Lower lobe of right lung (tissue), 2 donors: ENCODE measurements around the gene SMPD3. TPM values are rescaled to one million over a fixed set of nuclear protein-coding genes. Genes with fewer than 3 reads are reported as not detected.

Experiments used
- ATAC-seq, 2 donors: fragments of 200-7000 bp; cut with Tn5 transposase; one replicate each; pipeline ENCODE4 v1.9.1; 2020 to 2022; ENCODE audit warnings: mild to moderate bottlenecking in 2 of 2, moderate library complexity in 2 of 2
- DNase-seq: peaks from one replicate; pipeline ENCODE4 v3.0.0-alpha.2; 2020
- H3K27ac ChIP-seq: fragments of 200-600 bp; one replicate; pipeline ENCODE4 v1.8.0; 2022
- H3K27me3 ChIP-seq: fragments of 200-600 bp; one replicate; pipeline ENCODE4 v1.8.0; 2022; ENCODE audit warnings: low read depth
- H3K36me3 ChIP-seq: fragments of 200-600 bp; one replicate; pipeline ENCODE4 v1.8.0; 2022; ENCODE audit warnings: mild to moderate bottlenecking
- H3K4me1 ChIP-seq: fragments of 200-600 bp; one replicate; pipeline ENCODE4 v1.8.0; 2022
- H3K4me3 ChIP-seq: fragments of 200-600 bp; one replicate; pipeline ENCODE4 v1.8.0; 2022; ENCODE audit warnings: mild to moderate bottlenecking
- H3K9me3 ChIP-seq: fragments of 200-600 bp; one replicate; pipeline ENCODE4 v1.8.0; 2022
- CTCF ChIP-seq: fragments of 200-600 bp; IDR thresholded peaks from one replicate; pipeline ENCODE4 v1.8.0; 2022; ENCODE audit warnings: antibody characterized with exemption, mild to moderate bottlenecking
- intact Hi-C: fragments of 100-400 bp; cut with DNase I; formaldehyde crosslinking; loops from one replicate; pipeline ENCODE4 v1.11.0; 2022
- total RNA-seq: library from RNA; stranded (reverse); fragmentation: NEBNext Ultra II Directional; extraction: Animal tissue kit (Norgen Biotek cat#: 25700); gene quantifications from one replicate; pipeline ENCODE4 v1.2.1, GENCODE V29; 2021
- donor health status: DM: no; HTN: yes; CAD: no; lungs with severe emphysema.

Gene SMPD3
- total RNA-seq, 1 donor from 2014 or later = 3.6 TPM

DNA sequence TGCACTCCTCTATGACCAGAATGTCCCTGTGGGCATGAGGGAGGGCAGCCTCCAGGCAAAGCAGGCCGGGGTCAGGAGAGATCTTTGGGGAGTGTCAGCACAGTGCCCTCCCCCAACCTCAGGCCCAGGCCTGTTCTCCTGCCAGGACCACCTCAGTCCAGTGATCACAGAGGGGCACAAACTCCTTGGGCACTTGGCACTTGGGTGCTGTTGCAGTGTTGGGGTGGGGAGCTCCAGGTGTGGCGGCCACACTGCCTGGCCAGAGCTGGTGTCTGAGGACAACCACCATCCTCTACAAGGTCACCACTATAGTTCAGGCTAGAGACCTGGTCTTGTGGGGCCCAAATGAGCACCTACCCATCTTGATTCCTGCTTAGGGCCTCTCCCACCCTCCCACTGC is 37.2 kb downstream of the SMPD3 start:
- peaks cover 15% of the 10 kb centered on the region for H3K4me1 ChIP-seq
- ATAC-seq = no peak
- H3K27ac ChIP-seq = no peak overlapping the region
- intact Hi-C loops = no loop called here
- no peaks in the 10 kb centered on the region for H3K27me3 ChIP-seq
- no peaks in the 10 kb centered on the region for H3K9me3 ChIP-seq
- DNase-seq = peak; percentile 18
- TF ChIP-seq CTCF = no peak
- no peaks in the 10 kb centered on the region for H3K36me3 ChIP-seq
- H3K4me3 ChIP-seq = no peak overlapping the region

GRCh38 chr16:68408967-68409366 is 39.3 kb downstream of the SMPD3 start:
- ATAC-seq (no peak), DNase-seq (peak; percentile 10)
- Histone ChIP-seq H3K27me3 (no peaks in the 10 kb centered on the region), H3K4me1 (peaks cover 2% of the 10 kb centered on the region), H3K9me3 (no peaks in the 10 kb centered on the region), H3K36me3 (no peaks in the 10 kb centered on the region), H3K4me3 (no peak overlapping the region), H3K27ac (no peak overlapping the region)
- no peak for TF ChIP-seq CTCF
- intact Hi-C loops = no loop called here

DNA sequence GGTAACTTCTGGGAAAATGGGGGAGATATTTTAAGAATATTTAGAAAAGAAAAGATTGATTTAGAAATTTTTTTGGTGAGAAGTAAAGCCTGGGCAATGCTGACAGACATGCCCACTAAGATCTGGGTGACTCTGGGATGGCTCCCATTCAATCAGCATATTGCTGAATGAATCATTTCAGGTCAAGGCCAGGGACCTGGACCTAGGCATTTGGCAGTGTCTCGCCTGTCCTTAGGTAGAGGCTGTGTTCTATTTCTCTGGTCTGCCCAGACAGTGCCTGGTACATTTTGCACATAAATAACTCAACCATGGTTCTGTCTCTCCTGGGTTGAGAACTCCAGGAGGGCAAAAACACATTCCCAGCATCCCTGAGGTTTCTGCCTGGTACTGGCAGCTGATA is 39.9 kb downstream of the SMPD3 start:
- H3K9me3 ChIP-seq = no peaks in the 10 kb centered on the region
- H3K36me3 ChIP-seq = no peaks in the 10 kb centered on the region
- no peak overlapping the region for H3K27ac ChIP-seq
- no peak for ATAC-seq
- H3K27me3 ChIP-seq = no peaks in the 10 kb centered on the region
- H3K4me3 ChIP-seq = no peak overlapping the region
- TF ChIP-seq CTCF = no peak
- peak; percentile 2 for DNase-seq
- H3K4me1 ChIP-seq = no peaks in the 10 kb centered on the region
- intact Hi-C loops = no loop called here

DNA sequence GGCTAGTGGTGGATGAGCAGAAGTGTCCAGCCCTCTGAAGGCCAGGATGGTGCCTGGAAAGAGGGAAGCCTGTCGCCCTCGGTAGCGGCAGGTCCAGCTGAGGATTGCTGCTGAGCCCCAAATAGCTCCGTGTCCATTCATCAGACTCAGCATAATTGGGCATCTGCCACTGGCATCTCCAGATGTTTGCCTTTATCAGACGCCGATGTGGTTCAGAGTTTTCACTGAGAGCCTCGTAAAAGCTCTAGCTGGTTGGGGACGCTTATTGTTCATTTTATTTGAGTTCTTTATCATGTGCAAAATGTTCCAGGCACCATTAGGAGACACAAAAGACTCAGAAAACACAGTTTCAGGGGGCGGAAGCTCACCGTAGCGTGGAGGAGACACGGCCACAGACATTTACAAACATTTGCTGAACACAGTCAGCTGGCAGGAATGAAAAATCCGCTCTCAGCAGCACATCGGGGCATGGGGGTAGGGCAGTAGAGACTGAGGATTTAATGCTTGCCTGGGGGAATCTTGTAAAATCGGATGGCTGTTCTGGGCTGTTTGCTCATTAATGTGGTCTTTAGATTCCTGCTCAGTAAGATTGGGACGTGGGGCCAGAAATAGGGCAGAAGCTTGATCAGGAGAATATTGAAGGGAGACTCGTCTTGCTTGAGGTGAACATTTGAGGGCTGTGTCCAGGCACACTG is 41.7 kb downstream of the SMPD3 start:
- ATAC-seq (no peak), DNase-seq (peak; percentile 18)
- H3K27me3 ChIP-seq = no peaks in the 10 kb centered on the region
- no peak overlapping the region for H3K4me3 ChIP-seq
- intact Hi-C loops = no loop called here
- TF ChIP-seq CTCF = no peak
- H3K27ac ChIP-seq = no peak overlapping the region
- H3K4me1 ChIP-seq = no peaks in the 10 kb centered on the region
- no peaks in the 10 kb centered on the region for H3K36me3 ChIP-seq
- H3K9me3 ChIP-seq = no peaks in the 10 kb centered on the region

- Histone ChIP-seq H3K4me1 (no peaks in the 10 kb centered on the region), H3K4me3 (no peak overlapping the region), H3K27ac (no peak overlapping the region), H3K36me3 (no peaks in the 10 kb centered on the region), H3K27me3 (no peaks in the 10 kb centered on the region), H3K9me3 (no peaks in the 10 kb centered on the region)
- intact Hi-C loops = no loop called here
- no peak for TF ChIP-seq CTCF
- no peak for ATAC-seq
- DNase-seq = no peak
Measured at GRCh38 chr16:68404736-68405345, 43.5 kb downstream of the SMPD3 start.
